ENCODE measurements around the gene KRT32. TPM values are rescaled to one million over a fixed set of nuclear protein-coding genes. Genes with fewer than 3 reads are reported as not detected.

The KRT32 gene
- total RNA-seq, 1 donor from 2014 or later, result not detected

- peaks cover 3% of the 10 kb centered on the region for H3K27me3 ChIP-seq (ENCODE audit: insufficient read depth, low read length)
- H2AFZ ChIP-seq (ENCODE audit: low read depth, low read length), result no peak overlapping the region
- no peaks in the 10 kb centered on the region for H4K20me1 ChIP-seq (ENCODE audit: insufficient read depth, low read length)
- H3K27me3 Mint-ChIP-seq (ENCODE audit: low read depth, unreplicated experiment), result peaks cover 54% of the 10 kb centered on the region
- peaks cover 2% of the 10 kb centered on the region for H3K36me3 Mint-ChIP-seq (ENCODE audit: low read depth, unreplicated experiment)
- no peaks in the 10 kb centered on the region for H3K4me1 ChIP-seq (ENCODE audit: insufficient read depth, low read length)
- H3K4me3 Mint-ChIP-seq (ENCODE audit: unreplicated experiment), result no peak overlapping the region
- DNase-seq (ENCODE audit: low read depth), result no peak
- TF ChIP-seq CTCF (IDR thresholded peaks at IDR 0.05; ENCODE audit: insufficient read depth, low read depth, low read length), result no peak
- no peak for TF ChIP-seq EZH2 (IDR thresholded peaks at IDR 0.05; ENCODE audit: insufficient read depth, low read length)
- H3K9me3 ChIP-seq (ENCODE audit: insufficient read depth, low read depth, low read length), result no peaks in the 10 kb centered on the region
- peaks cover 4% of the 10 kb centered on the region for H3K9me3 Mint-ChIP-seq (ENCODE audit: unreplicated experiment)
- no peak overlapping the region for H3K4me3 ChIP-seq (ENCODE audit: insufficient read depth, low read depth, low read length)
- no peaks in the 10 kb centered on the region for H3K79me2 ChIP-seq (ENCODE audit: insufficient read depth, low read length)
- no peak overlapping the region for H3K4me2 ChIP-seq (ENCODE audit: low read length)
- no peak overlapping the region for H3K9ac ChIP-seq (ENCODE audit: low read length)
- no peak for FAIRE-seq
- H3K27ac ChIP-seq (ENCODE audit: low read depth, low read length), result no peak overlapping the region
- no peaks in the 10 kb centered on the region for H3K4me1 Mint-ChIP-seq (ENCODE audit: low read depth, unreplicated experiment)
- H3K27ac Mint-ChIP-seq (ENCODE audit: unreplicated experiment), result no peak overlapping the region
- H3K36me3 ChIP-seq (ENCODE audit: insufficient read depth, low read length), result no peaks in the 10 kb centered on the region
Measured at GRCh38 chr17:41483531-41483930, 16.3 kb upstream of the KRT32 start.

GRCh38 chr17:41481036-41481435, 13.8 kb upstream of the KRT32 start, which contains the start of gene KRT35:
Gene KRT35 (minus strand): TSS chr17:41481151. CDS start chr17:41481097, 54 bp downstream.
- Histone ChIP-seq H3K9me3 (ENCODE audit: insufficient read depth, low read depth, low read length) (no peaks in the 10 kb centered on the region), H3K27me3 (ENCODE audit: insufficient read depth, low read length) (no peaks in the 10 kb centered on the region), H4K20me1 (ENCODE audit: insufficient read depth, low read length) (no peaks in the 10 kb centered on the region), H3K36me3 (ENCODE audit: insufficient read depth, low read length) (no peaks in the 10 kb centered on the region), H3K27ac (ENCODE audit: low read depth, low read length) (no peak within 1 kb of the TSS), H2AFZ (ENCODE audit: low read depth, low read length) (no peak within 1 kb of the TSS), H3K9ac (ENCODE audit: low read length) (no peak within 1 kb of the TSS), H3K4me2 (ENCODE audit: low read length) (no peak within 1 kb of the TSS), H3K79me2 (ENCODE audit: insufficient read depth, low read length) (no peaks in the 10 kb centered on the region), H3K4me3 (ENCODE audit: insufficient read depth, low read depth, low read length) (no peak within 1 kb of the TSS), H3K4me1 (ENCODE audit: insufficient read depth, low read length) (no peaks in the 10 kb centered on the region)
- no peak for FAIRE-seq
- peaks cover 4% of the 10 kb centered on the region for H3K9me3 Mint-ChIP-seq (ENCODE audit: unreplicated experiment)
- no peak for TF ChIP-seq CTCF (IDR thresholded peaks at IDR 0.05; ENCODE audit: insufficient read depth, low read depth, low read length)
- no peak for TF ChIP-seq EZH2 (IDR thresholded peaks at IDR 0.05; ENCODE audit: insufficient read depth, low read length)
- no peak within 1 kb of the TSS for H3K4me3 Mint-ChIP-seq (ENCODE audit: unreplicated experiment)
- H3K27ac Mint-ChIP-seq (ENCODE audit: unreplicated experiment), result peak within 1 kb of the TSS; percentile 47
- H3K4me1 Mint-ChIP-seq (ENCODE audit: low read depth, unreplicated experiment), result no peaks in the 10 kb centered on the region
- peaks cover 49% of the 10 kb centered on the region for H3K27me3 Mint-ChIP-seq (ENCODE audit: low read depth, unreplicated experiment)
- no peak for DNase-seq (ENCODE audit: low read depth)
- peaks cover 2% of the 10 kb centered on the region for H3K36me3 Mint-ChIP-seq (ENCODE audit: low read depth, unreplicated experiment)

- no peak overlapping the region for H3K4me3 Mint-ChIP-seq (ENCODE audit: unreplicated experiment)
- H3K9me3 ChIP-seq (ENCODE audit: insufficient read depth, low read depth, low read length), result no peaks in the 10 kb centered on the region
- H3K4me2 ChIP-seq (ENCODE audit: low read length), result no peak overlapping the region
- no peaks in the 10 kb centered on the region for H3K79me2 ChIP-seq (ENCODE audit: insufficient read depth, low read length)
- no peaks in the 10 kb centered on the region for H3K27me3 ChIP-seq (ENCODE audit: insufficient read depth, low read length)
- H2AFZ ChIP-seq (ENCODE audit: low read depth, low read length), result no peak overlapping the region
- FAIRE-seq (no peak), DNase-seq (ENCODE audit: low read depth) (no peak)
- no peaks in the 10 kb centered on the region for H3K4me1 ChIP-seq (ENCODE audit: insufficient read depth, low read length)
- no peaks in the 10 kb centered on the region for H3K4me1 Mint-ChIP-seq (ENCODE audit: low read depth, unreplicated experiment)
- no peaks in the 10 kb centered on the region for H4K20me1 ChIP-seq (ENCODE audit: insufficient read depth, low read length)
- H3K27me3 Mint-ChIP-seq (ENCODE audit: low read depth, unreplicated experiment), result peaks cover 48% of the 10 kb centered on the region
- H3K36me3 ChIP-seq (ENCODE audit: insufficient read depth, low read length), result no peaks in the 10 kb centered on the region
- H3K27ac ChIP-seq (ENCODE audit: low read depth, low read length), result no peak overlapping the region
- H3K36me3 Mint-ChIP-seq (ENCODE audit: low read depth, unreplicated experiment), result no peaks in the 10 kb centered on the region
- peaks cover 4% of the 10 kb centered on the region for H3K9me3 Mint-ChIP-seq (ENCODE audit: unreplicated experiment)
- H3K27ac Mint-ChIP-seq (ENCODE audit: unreplicated experiment), result no peak overlapping the region
- H3K4me3 ChIP-seq (ENCODE audit: insufficient read depth, low read depth, low read length), result no peak overlapping the region
- TF ChIP-seq CTCF (IDR thresholded peaks at IDR 0.05; ENCODE audit: insufficient read depth, low read depth, low read length), result no peak
- no peak for TF ChIP-seq EZH2 (IDR thresholded peaks at IDR 0.05; ENCODE audit: insufficient read depth, low read length)
- H3K9ac ChIP-seq (ENCODE audit: low read length), result no peak overlapping the region
Measured at GRCh38 chr17:41480581-41480980, 13.4 kb upstream of the KRT32 start.

Measured in astrocyte (in vitro differentiated cells and primary cell).